HG03521 (cell line): ENCODE measurements around the gene CFAP299.
"Not testable (repeated sequence)": the region's sequence is repeated elsewhere in the genome, so short reads cannot be mapped to it uniquely, and the experiment has no call there.

Experiments used
- ATAC-seq: cut with Tn5 transposase; IDR thresholded peaks from one replicate; pipeline ENCODE4 v1.9.1; 2021; ENCODE audit warnings: mild to moderate bottlenecking, moderate library complexity; ENCODE audit not compliant: unreplicated experiment

Gene CFAP299

DNA sequence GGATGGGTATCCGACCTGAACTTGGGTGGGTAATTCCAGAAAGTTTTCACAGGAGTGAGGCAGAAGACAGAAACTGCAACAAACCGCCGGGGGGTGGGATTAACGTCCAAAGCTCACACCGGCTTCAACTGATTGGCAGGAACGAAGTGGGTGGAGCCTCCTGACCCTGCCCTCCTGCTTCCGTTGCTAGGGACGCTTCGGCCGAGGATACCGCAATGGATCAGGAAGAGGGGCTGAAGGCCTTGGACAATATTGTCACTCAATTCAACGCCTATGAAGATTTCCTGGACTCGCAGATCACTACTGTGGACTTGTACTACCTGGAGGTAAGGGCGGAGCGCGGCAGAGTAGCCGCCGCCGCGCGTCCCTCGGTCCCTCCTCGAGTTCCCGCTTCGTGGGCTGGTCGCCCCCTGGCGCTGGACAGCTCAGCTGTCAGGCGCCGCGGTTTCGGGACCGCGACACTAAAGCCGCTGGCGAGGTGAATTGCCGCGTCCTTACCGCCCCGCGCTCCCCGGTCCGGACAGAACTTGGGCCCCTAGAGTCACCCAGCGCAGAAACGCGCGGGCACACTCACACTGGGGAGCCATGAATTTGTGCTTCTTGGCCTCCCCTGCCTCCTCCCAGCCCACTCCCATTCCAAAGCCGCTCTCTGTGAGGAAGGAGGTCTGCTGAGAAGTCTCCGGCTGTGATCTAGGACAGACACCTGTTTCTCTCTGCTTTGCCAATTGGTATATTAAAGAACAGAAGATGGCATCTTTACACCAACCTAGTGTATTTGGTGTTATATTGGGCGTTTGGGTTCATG lies at the start of gene CFAP299:
CFAP299 (plus strand) TSS at position 177 of the 805 bp plus-strand sequence.
- ATAC-seq = peak; percentile 97

DNA sequence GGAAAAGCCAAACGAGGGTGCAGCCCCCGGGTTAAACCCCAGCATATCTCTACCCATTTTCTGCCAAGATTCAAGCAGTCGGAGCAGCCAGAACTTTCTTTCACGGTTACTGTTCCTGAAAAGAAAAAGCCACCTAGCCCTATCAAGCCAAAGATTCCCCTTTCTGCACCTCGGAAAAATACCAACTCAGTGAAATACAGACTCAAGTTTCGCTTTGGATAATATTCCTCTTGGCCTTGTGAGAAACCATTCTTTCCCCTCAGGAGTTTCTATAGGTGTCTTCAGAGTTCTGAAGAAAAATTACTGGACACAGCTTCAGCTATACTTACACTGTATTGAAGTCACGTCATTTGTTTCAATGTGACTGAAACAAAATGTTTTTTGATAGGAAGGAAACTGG lies 49.1 kb upstream of the CFAP299 start:
- ATAC-seq = no peak

DNA sequence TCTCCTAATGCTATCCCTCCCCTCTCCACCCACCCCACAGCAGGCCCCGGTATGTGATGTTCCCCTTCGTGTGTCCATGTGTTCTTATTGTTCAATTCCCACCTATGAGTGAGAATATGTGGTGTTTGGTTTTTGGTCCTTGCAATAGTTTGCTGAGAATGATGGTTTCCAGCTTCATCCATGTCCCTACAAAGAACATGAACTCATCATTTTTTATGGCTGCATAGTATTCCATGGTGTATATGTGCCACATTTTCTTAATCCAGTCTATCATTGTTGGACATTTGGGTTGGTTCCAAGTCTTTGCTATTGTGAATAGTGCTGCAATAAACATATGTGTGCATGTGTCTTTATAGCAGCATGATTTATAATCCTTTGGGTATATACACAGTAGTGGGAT lies 44.9 kb upstream of the CFAP299 start:
- ATAC-seq = not testable (repeated sequence)

DNA sequence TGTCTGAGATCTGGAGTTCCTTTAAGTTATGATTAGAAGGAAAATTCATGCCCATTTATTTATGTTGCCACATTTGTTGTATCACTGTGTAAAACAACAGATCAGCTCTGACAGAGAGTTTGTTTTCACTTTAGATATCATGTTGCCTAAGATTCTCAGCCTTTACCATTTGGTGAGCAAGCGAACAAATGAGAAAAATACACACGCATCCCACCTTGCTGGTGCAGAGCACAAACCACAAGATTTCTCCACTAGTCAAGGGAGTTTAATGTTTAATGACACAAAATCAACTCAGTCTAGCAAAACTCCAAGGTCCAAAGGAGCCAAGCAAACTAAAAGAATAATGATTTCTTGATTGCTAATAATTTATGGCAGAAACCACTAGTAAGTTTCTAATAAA lies 41.3 kb upstream of the CFAP299 start:
- ATAC-seq = no peak

DNA sequence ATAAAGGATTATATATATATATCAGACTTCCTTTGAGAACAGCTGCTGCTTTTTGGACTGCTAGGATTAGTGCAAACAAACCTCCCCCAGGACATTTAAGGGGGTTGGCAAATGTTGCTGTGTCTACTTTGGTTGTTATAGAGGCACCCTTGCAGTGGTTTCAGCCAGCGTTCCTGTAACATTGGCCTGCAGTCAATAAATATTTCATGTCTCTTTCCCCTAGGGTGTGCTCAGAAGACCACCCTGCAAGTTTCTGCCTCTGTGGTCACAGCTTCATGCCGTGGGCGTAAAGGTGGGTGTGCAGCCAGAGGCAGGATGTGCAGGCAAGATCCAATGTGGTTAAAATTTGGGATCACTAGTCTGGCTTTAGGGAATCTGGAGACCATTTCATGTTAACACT lies 40.2 kb upstream of the CFAP299 start:
- no peak for ATAC-seq

DNA sequence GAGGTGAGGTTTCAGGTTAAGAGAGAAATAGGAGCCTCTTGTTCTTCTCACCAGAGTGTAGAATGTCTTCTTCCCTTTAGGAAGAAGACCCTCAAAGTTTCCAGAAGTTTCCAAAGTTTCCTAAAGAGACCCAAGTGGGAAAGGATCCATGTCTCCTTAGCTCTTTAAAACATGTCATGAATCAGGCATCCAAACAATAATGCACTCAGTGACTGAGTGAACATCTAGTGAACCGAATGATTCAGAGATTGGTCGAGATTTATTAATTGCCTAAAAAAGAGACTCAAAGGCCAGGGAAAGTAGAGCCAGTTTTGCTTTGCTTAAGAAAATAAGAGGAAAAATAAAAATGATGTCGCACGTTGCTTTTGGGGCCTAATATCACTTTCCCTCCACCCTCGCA lies 39.7 kb upstream of the CFAP299 start:
- no peak for ATAC-seq

DNA sequence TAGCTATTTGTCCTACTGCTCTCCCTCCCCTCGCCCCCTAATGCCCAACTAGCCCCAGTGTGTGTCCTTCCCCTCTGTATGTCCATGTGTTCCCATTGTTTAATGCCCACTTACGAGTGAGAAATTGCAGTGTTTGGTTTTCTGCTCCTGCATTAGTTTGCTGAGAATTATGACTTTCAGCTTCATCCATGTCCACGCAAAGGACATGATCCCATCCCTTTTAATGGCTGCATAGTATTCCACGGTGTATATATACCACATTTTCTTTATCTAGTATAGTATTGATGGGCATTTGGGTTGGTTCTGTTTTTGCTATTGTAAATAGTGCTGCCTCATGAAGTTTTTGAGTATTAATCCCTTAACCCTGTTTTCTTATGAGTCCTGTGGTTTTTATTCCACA lies 33.6 kb upstream of the CFAP299 start:
- no peak for ATAC-seq

DNA sequence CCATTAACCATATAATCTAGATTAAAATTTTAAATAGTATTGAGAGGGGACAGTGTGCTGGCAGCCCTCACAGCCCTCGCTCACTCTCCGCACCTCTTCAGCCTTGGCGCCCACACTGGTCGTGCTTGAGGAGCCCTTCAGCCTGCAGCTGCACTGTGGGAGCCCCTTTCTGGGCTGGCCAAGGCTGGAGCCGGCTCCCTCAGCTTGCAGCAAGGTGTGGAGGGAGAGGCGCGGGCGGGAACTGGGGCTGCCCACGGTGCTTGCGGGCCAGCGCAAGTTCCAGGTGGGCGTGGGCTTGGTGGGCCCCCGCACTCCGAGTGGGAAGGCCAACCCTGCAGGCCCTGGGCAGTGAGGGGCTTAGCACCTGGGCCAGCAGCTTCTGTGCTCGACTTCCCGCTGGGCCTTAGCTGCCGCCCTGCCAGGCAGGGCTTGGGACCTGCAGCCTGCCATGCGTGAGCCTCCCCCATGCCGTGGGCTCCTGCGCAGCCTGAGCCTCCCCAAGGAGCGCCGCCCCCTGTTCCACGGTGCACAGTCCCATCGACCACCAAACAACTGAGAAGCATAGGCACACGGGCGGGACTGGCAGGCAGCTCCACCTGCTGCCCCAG lies 32.8 kb upstream of the CFAP299 start:
- ATAC-seq = no peak

DNA sequence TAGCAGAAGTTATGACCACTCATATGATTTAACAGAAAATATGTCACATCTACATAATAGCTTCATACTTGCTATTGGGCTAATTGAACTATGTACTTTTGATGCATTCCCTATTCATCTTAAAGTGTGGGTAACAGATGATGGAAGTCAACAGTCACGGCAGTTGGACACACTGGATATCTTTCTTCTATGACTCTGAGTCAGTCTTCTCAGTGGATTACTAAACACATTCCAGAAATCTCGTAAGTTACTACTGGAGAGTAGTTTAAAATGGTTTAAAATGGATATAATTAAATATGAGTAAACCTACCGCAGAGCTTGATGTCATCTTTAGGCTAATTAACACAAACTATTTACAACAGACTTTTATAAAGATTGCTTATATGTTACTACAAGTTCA lies 30.1 kb upstream of the CFAP299 start:
- ATAC-seq = no peak

DNA sequence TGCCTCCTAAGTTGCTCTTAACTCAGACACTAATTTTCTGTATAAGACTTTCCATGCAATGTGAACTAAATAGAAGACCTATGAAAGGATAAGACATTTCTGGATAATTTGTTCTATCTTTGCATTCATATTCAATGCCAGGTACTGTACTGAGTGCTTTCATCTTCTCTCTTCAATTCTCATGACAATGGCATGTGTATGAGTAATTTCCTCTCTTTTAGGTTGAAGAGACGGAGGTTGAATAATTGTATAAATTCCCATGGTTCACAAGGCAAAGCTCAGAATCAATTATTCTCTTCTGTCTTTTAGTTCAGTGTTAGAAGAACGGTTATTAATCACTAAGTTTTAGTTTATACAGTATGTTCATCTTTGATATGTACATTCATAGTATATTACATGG lies 29.3 kb upstream of the CFAP299 start:
- ATAC-seq = no peak

DNA sequence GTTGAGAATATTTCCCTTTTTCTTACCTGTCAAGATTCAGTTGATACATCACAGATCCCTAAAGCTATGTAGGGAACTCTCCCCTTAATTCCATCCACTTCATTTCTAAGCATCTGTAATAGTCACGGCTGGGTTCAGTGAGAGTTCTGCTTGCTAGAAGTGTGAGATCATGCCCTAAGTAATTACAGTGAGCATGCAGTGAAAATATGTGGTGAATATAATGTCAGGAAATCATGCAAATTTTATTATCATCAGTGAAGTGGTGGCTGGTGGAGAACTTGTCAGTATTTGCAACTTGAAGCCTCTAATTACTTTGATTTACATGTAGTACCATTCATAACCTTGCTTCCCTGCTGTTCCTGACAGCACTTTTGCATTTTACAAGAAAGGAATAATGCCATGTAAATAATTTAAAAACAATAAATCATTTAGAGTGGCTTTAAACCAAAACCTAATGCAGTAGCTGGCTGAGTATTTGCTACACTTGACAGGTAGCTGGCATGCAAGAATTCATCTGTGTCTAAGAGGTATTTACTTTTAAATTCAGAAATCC lies 28.3 kb upstream of the CFAP299 start:
- ATAC-seq = no peak

DNA sequence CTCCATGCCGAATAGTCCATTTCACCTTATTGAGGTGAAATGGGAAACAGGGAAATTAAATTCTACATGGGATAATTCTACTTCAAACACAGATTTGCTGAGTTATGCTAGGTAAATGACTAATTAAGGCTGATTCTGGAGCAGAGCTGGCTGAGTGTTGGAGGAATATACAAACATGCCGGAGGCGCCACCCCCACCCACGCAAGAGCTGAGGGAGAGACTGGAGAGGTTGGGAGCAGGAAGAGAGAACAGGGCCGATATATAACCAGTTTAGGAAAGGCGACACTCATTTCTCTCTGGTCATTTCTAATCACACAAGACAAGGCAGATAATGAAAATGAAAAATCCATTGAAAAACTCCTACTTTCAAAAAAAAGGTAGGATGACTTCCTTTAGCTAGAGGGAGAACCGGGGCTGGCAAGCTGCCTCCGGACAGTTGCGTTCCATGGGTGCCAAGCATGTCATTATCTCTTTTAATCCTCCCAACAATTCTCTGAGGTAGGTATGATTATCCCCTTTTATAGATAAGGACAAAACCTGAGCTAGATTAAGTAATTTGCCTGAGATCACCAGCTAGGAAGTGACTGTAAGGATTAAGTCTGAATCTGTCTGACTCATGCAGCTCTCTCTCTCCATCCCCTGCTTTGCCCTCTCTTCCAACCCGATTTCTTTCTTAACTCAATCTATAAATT lies 27.6 kb upstream of the CFAP299 start:
- ATAC-seq = no peak

DNA sequence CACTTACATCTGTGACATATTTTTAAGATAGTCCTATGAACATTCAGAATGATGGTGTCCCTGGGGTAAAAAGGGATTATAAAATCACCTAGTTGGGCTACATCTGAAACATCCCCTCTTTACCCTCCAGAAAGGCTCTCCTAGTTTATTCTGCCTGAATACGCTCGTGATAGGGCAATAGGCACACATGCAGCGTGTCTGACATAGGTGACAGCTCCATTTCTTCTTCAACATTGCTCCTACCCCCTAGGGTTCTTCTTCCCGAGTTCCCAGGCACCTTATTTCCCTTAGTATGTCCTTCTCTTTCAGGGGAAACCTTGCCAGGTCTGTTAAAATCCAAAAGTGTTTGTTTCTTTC lies 27.1 kb upstream of the CFAP299 start:
- no peak for ATAC-seq

DNA sequence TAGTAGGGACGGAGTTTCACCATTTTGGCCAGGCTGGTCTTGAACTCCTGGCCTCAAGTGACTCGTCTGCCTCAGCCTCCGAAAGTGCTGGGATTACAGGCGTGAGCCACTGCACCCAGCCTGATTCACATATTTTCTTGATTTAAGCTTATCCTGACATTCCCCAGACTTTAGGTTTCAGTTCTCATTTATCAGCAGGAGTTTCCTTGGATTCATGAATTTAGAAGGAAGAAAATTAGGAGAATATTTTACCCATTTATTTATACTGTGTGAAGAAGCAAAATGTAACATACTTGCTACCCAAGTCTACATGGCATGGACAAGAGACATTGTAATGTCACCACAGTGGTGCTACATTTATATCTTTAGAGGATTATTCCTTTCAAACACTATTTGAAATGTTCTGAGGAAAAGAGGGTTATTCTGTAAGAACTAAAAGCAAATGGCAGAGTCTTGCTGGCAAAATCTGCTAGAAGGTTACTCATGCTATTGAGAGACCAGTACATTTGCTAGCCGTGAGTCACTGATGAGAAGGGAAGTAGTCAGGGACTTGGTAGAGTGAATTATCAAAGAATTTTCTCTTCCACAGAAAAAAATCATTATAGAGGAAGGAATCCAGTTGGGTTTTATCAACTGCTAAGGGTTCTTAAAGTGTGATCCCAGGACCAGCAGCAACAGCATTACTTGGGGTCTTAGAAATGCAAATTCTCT lies 26.1 kb upstream of the CFAP299 start:
- no peak for ATAC-seq

DNA sequence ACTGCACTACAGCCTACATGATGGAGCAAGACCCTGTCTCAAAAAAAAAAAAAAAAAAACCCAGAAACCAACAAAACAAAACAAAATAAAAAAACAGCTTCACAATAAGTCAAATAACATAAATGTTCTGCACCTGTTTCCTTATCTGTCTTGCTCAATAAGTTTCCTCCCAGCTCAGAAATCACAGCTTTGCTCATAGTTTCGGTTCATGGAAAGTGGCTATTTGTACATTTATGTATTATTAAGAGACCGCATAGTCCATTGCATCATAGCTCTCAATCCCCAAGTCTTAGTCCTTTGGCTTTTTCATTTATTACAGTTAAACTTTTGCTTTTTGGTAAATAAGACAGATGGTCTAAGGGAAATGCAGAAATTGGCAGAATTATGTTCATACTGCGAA lies 24.4 kb upstream of the CFAP299 start:
- no peak for ATAC-seq

DNA sequence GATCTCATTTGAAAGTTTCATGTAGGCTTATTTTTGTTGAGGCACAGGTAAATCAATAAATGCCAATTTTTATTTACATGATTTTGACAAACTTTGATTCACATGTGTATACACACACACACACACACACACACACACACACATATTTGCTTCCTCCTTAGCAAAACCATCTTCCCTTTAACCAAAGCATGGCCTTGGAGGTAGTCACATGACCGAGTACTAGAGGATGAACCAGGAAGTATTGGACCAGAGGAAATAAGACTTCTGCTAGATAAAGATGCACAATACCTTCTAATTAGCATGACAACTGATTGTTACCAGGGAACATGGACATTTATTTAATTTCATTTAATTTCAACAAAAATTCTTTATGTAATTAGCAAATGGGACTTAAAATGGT lies 23.4 kb upstream of the CFAP299 start:
- no peak for ATAC-seq

DNA sequence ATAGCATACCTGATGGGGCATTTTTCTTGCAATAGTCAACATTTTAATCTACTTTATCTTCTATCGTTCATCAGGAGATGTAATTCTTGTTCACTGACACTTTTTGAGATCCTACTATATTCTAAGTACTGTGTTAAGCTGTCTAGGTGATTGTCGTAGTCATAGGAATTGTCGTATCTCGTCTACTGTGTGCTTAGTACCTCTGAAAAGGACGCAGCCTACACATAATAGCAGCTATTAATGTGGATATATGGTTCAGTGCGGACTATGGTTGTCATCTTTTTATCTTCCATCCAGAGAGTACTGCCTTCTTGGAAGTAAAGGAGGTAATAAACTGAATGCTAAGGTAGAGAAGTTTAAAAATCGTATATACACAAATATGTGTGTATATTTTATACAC lies 21.9 kb upstream of the CFAP299 start:
- no peak for ATAC-seq

DNA sequence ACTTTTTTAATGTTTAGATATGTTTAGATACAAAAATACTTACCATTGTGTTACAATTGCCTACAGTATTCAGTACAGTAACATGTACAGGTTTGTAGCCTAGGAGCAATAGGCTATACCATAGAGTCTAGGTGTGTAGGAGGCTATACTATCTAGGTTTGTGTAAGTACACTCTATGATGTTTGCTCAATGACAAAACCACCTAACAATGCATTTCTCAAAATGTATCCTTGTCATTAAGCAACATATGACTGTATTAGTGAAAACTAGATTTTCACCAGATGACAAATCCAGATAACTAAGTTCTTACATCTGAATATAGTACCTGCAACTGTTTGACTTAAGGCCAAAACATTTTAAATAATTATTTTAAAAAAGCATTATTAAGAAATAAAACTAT lies 19.7 kb upstream of the CFAP299 start:
- ATAC-seq = not testable (repeated sequence)

DNA sequence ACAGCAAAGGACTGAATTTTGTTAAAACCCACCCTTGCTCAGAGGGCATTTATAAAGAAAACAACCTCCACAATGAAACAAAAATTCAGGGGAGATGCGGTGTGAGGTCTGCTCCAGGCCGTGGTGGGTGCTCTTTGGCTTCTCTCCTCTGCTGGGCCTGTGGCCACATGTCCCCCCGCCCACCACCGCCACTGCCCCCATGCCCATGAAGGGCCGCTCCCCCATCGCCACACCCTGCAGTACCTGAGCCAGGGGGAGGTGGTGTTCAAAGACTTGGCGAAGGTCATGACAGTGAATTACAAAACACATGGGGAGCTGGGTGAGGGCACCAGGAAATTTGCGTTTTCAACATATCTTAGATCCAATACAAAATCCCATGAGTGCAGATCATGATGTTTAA lies 14.2 kb upstream of the CFAP299 start:
- ATAC-seq = no peak

DNA sequence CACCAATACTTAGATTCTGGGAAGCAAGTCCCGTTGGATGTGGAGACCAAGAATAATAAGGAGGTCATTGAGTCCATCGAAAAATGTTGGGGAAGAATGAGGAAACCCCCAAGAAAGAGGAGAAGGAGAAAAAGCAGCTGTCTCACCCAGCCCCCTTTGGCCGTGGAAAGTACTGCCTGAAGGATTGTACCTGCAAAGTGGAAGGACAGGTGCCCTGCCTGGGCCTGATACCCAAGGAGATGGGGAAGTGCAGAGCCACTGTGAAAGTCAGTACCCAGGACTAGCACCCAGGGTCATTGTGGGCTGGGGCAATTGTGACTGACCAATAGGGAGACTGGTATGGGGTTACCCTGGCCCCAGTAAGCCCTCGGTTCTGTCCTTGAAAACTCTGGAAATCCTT lies 13.8 kb upstream of the CFAP299 start:
- ATAC-seq = no peak

DNA sequence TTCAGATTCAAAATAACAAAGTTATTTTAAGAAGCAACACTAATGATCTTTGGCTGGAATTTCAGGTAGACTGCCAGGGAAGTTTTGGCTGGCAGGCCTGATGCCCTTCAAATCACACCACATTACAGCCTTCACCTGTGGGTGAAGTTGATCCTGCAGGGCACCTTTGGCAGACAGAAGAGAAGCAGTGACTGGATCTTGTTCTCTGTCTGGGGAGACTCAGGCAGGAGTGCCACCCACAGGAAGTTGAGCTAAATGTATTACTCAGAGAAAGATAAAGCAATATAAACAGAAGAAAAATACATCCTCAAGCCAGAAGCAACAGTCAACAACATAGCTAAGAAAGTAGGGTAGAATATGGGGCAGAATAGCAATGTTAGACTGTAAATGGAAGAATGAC lies 12.8 kb upstream of the CFAP299 start:
- no peak for ATAC-seq
